PC-9 (cell line): Measurements from ENCODE around the gene ETNK2.

Experiments used
- EZH2 ChIP-seq: fragments of 200-600 bp; sonication (generic); IDR thresholded peaks from 2 replicates; pipeline ENCODE4 v1.8.0; 2017; ENCODE audit warnings: antibody characterized with exemption, low read depth
- TF ChIP-seq, protein P1 (sequence below): fragments of 200-600 bp; sonication (generic); conservative IDR thresholded peaks from 2 replicates; pipeline ENCODE4 v1.6.1; 2017; ENCODE audit warnings: mixed run types, antibody characterized with exemption, mild to moderate bottlenecking, moderate library complexity

DNA sequence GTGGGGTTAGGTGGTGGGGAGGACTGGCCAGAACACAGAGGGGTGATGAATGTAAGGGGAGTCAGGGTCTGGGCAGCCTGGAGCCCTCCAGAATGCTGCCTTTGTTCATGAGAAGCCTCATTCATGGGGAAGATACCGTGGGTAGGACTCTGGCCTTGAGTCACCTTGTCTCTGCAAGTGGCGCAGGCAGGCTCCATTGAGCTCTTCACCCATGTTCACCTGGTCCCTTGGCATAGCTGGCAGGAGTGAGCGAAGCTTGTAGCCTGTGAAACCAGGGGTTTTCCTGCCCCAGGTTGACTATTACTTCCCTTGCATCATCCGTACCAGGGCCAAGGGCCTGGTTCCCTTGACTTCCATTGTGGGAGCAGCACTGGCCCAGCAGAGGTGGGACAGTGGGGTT, 53.2 kb downstream of the ETNK2 start:
- TF ChIP-seq, protein P1, sequence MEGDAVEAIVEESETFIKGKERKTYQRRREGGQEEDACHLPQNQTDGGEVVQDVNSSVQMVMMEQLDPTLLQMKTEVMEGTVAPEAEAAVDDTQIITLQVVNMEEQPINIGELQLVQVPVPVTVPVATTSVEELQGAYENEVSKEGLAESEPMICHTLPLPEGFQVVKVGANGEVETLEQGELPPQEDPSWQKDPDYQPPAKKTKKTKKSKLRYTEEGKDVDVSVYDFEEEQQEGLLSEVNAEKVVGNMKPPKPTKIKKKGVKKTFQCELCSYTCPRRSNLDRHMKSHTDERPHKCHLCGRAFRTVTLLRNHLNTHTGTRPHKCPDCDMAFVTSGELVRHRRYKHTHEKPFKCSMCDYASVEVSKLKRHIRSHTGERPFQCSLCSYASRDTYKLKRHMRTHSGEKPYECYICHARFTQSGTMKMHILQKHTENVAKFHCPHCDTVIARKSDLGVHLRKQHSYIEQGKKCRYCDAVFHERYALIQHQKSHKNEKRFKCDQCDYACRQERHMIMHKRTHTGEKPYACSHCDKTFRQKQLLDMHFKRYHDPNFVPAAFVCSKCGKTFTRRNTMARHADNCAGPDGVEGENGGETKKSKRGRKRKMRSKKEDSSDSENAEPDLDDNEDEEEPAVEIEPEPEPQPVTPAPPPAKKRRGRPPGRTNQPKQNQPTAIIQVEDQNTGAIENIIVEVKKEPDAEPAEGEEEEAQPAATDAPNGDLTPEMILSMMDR, result no peak
- no peak for TF ChIP-seq EZH2
